Stimulated activated CD4-positive, alpha-beta T cell treated with anti-CD3 and anti-CD28 coated beads, Interleukin-4, amount 100 ng/mL, for 1 hour (primary cell): ENCODE measurements around the gene LASP1.

Experiments
- DNase-seq: peaks from one replicate; pipeline ENCODE4 v3.0.0-alpha.2; 2020

Gene LASP1

DNA sequence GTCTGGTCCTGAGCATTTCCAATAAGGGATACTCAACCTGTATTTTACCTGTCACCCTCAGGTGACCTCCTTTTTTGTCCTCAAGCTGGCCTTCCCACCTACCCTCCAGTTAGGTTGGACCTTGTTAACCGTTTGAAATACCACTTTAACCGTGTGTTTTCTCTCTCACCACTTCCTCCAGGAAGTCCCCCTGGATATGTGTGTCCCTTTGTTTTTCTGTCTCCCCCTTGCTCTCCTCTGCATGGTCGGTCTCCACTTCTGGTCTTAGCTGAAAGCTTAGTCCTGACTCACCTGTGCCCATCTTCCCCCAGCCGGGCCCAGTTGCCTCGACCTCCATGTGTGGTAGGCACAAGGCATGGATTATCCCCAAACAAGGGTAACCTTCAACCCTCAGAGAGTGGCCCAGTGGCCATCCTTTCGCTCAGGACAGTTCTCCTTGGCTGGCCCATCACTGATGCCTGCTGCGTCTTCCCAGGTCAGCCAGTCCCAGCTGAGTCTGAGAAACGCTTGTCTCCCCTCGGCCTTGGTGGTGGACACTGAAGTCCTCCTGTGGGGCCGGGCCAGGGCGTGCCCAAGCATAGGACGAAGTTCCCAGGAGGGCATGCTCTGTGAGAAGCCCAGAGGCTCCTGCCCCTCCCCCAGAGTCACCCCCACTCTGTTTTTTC lies 20.0 kb downstream of the LASP1 start:
- DNase-seq = no peak

DNA sequence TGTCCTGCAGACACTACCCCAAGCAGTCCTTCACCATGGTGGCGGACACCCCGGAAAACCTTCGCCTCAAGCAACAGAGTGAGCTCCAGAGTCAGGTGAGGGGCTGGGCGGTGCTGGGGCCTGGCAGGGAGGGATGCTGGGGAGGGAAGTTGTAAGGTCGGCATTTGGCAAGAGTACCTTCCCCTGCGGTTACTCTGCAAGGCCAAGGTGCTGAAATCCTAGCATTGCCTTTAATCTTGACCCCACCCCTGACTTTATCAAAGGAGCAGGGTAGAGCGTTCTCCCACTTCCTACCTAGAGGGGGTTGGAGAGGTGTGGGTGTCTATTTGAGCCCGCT lies 20.5 kb downstream of the LASP1 start:
- DNase-seq = no peak

GRCh38 chr17:38891441-38891840 lies 21.6 kb downstream of the LASP1 start:
- DNase-seq = no peak

- DNase-seq = no peak
Measured at GRCh38 chr17:38892083-38892482, 22.2 kb downstream of the LASP1 start.

- no peak for DNase-seq
Measured at GRCh38 chr17:38892620-38893019, 22.8 kb downstream of the LASP1 start.

DNA sequence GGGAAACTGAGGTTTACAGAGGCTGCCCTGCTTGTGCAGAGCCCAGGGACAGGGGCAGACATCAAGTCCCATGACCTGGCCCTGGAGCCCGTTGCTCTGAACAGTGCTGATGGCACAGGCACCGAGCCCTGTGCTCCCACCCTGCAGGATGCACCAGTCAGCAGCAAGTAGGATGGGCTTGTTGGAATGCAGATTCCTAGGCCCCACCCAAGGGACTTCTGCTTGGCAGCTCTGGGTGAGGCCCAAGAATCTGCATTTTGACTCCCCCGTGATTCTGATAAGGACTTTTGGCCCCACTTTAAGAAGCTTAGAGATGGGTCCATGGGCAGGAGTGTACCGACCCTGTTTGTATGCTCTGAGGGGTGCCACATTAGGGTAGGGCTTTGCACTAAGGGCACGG lies 23.3 kb downstream of the LASP1 start:
- no peak for DNase-seq

GRCh38 chr17:38893607-38894006 lies 23.7 kb downstream of the LASP1 start:
- no peak for DNase-seq

DNA sequence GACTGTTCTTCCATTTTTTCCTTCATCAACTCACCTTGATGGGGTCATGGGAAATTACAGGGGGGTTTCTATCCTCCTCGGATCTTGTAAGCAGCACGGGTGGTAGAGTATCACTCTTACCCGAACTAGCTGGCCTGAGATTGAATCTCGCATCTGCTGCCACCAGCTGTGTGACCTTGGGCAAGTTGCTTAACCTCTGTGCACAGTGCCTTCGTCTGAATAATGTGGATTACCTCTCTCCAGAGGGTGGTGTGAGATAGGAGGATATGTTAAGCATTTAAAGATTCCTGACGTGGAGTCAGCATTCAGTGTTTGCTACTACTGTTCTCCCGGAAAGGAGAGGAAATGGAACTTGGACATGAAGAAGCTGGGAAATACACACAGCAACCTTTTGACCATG lies 24.4 kb downstream of the LASP1 start:
- DNase-seq = no peak

DNA sequence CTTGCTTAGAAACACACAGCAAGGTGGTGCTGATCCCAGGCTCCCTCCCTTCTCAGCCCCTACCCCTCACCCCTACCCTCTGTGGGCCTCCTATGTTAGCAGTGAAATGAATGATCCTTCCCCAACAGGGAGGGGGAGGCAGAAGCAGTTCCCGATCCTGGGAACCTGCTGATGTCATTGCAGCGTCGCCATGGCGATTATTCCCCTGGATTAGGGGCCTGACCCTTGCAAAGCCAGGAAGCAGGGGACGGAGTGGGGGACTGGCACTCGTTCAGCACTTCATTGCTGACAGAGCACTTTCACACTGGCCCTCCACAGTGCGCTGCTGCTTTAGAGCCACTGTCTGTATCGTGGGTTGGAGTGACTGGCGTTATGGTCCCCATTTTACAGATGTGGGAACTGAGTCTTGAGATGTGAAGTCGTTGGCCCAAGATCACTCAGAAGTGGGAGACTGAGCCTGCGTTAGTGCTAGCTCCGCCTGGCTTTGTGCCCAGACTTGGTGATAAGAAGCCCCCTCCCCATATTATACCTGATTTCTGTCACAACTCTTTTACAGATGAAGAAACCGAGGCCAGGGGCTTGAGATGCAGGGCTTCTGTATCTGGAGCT lies 26.6 kb downstream of the LASP1 start:
- DNase-seq = no peak

- no peak for DNase-seq
Measured at GRCh38 chr17:38897176-38897575, 27.3 kb downstream of the LASP1 start.

- no peak for DNase-seq
Measured at GRCh38 chr17:38897671-38898290, 27.9 kb downstream of the LASP1 start.

DNA sequence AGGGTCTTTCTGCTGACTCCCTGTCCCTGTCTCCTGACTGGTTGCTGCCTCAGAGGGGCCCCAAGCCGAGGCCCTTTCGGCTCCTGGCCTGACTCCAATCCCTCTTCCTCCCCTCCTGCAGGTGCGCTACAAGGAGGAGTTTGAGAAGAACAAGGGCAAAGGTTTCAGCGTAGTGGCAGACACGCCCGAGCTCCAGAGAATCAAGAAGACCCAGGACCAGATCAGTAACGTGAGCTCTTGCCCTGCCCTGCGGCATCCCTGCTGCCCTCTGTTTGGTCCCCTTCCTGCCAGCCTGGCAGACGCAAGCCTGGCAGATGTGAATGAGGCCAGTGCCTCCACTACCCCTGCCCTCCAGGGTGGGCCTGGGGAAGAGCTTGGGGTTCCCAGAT lies 28.4 kb downstream of the LASP1 start:
- DNase-seq = peak; percentile 25

- peak; percentile 85 for DNase-seq
Measured at GRCh38 chr17:38898812-38899348, 29.0 kb downstream of the LASP1 start.

- DNase-seq = no peak
Measured at GRCh38 chr17:38899421-38899820, 29.6 kb downstream of the LASP1 start.

- no peak for DNase-seq
Measured at GRCh38 chr17:38900978-38901656, 31.3 kb downstream of the LASP1 start.

DNA sequence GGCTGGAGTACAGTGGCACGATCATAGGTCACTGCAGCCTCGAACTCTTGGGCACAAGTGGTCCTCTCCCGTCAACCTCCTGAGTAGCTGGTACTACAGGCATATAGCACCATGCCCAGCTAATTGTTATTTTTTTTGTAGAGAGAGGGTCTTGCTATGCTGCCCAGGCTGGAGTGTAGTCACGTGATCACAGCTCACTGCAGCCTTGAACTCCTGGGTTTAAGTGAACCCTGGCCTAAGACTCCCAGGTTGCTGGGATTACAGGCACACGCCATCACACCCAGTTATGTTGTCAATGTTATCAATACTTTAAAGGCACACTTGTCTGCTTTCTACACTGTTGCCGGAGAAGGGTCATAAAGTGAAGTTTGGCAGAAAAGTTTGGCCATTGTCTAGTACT lies 33.5 kb downstream of the LASP1 start:
- no peak for DNase-seq

GRCh38 chr17:38904892-38905291 lies 35.0 kb downstream of the LASP1 start:
- no peak for DNase-seq

- no peak for DNase-seq
Measured at GRCh38 chr17:38905375-38905774, 35.5 kb downstream of the LASP1 start.

- DNase-seq = no peak
Measured at GRCh38 chr17:38906460-38907228, 36.8 kb downstream of the LASP1 start.

DNA sequence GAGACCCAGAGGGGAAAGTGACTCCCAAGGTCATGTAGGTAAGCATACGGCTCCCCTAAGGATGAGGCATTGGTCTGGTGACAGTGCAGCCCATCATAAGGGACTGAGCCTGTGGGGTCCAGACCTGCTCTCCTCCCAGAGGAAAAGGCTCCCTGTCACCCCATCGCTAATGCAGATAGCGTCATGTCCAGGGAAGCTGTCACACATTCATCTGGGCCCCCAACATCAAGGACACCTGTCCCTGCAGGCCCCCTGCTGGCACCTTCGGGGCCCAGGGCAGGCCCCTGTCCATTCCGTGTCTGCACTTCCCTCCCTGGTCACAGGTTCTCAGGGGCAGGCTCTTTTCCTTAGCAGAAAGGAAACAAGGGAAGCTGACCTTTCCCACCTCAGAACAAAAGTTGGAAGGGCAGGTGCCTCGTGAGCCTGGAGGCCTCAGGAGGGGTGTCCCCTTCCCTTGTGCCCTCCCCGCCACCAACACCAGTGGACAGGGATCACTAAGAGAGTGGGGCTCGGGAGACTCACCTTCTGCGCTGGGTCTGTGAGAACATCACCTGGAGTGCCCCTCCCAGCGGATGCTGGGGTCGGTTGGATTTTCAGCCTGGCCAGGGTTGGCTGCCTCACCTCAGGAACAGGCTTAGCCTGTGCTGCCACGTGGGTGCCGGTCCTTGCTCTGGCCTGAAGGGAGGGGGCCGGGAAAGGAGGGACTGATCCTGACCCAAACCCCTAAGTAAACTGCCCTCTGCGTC lies 38.2 kb downstream of the LASP1 start:
- DNase-seq = no peak

GRCh38 chr17:38908676-38909181 lies 38.9 kb downstream of the LASP1 start:
- DNase-seq = no peak

- no peak for DNase-seq
Measured at GRCh38 chr17:38910325-38910724, 40.5 kb downstream of the LASP1 start.
